ENCODE data around the gene WFDC12. TPM values are rescaled to one million over a fixed set of nuclear protein-coding genes. Genes with fewer than 3 reads are reported as not detected.

The WFDC12 gene
- total RNA-seq, 2 donors from 2014 or later: not detected

DNA sequence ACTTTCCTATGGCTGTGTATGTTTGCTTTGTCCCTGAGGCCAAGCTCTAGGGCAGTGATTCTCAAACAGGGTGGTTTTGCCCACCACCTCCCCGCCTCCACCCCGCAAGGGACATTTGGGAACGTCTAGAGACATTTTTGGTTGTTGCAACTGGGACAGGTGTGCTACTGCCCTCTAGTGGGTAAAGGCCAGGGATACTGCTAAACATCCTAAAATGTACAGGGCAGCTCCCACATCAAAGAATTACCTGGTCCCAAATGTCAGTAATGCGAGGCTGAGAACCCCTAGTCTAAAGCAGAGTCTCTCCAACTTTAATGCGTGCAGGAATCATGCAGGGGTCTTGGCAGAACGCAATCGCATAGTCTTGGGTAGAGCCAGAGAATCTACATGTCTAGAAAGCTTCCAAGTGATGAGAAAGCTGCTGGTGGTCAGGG lies 28.4 kb downstream of the WFDC12 start:
- H3K27me3 Mint-ChIP-seq (ENCODE audit: insufficient read depth): peaks cover 32% of the 10 kb centered on the region
- no peak overlapping the region for H3K9ac ChIP-seq (ENCODE audit: extremely low read depth, low read length, poor library complexity, severe bottlenecking)
- no peaks in the 10 kb centered on the region for H3K36me3 Mint-ChIP-seq (ENCODE audit: low read depth)
- no peak overlapping the region for H3K4me3 Mint-ChIP-seq
- DNase-seq: peak; percentile 89
- H3K27ac Mint-ChIP-seq: no peak overlapping the region
- peaks cover 11% of the 10 kb centered on the region for H3K27me3 ChIP-seq (ENCODE audit: control insufficient read depth, insufficient read depth, low read length, poor library complexity, severe bottlenecking)
- H3K36me3 ChIP-seq (ENCODE audit: control insufficient read depth, insufficient read depth, low read length): no peaks in the 10 kb centered on the region
- TF ChIP-seq, protein P1, sequence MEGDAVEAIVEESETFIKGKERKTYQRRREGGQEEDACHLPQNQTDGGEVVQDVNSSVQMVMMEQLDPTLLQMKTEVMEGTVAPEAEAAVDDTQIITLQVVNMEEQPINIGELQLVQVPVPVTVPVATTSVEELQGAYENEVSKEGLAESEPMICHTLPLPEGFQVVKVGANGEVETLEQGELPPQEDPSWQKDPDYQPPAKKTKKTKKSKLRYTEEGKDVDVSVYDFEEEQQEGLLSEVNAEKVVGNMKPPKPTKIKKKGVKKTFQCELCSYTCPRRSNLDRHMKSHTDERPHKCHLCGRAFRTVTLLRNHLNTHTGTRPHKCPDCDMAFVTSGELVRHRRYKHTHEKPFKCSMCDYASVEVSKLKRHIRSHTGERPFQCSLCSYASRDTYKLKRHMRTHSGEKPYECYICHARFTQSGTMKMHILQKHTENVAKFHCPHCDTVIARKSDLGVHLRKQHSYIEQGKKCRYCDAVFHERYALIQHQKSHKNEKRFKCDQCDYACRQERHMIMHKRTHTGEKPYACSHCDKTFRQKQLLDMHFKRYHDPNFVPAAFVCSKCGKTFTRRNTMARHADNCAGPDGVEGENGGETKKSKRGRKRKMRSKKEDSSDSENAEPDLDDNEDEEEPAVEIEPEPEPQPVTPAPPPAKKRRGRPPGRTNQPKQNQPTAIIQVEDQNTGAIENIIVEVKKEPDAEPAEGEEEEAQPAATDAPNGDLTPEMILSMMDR (conservative IDR thresholded peaks at IDR 0.05): peak; percentile 85
- peaks cover 5% of the 10 kb centered on the region for H3K9me3 Mint-ChIP-seq
- H3K27ac ChIP-seq (ENCODE audit: low read depth, low read length): no peak overlapping the region
- H3K4me1 Mint-ChIP-seq: peaks cover 5% of the 10 kb centered on the region
- WGBS, 2 experiments (ENCODE audit: insufficient coverage in 1 of 2, insufficient read length in 1 of 2): 18 to 30% methylated on average over 4 to 7 of the region's 7 CpGs
- no peaks in the 10 kb centered on the region for H3K9me3 ChIP-seq (ENCODE audit: control insufficient read depth, low read length)
- H3K4me3 ChIP-seq (ENCODE audit: low read length): no peak overlapping the region
- no peaks in the 10 kb centered on the region for H3K4me1 ChIP-seq (ENCODE audit: control insufficient read depth, insufficient read depth, low read length)

DNA sequence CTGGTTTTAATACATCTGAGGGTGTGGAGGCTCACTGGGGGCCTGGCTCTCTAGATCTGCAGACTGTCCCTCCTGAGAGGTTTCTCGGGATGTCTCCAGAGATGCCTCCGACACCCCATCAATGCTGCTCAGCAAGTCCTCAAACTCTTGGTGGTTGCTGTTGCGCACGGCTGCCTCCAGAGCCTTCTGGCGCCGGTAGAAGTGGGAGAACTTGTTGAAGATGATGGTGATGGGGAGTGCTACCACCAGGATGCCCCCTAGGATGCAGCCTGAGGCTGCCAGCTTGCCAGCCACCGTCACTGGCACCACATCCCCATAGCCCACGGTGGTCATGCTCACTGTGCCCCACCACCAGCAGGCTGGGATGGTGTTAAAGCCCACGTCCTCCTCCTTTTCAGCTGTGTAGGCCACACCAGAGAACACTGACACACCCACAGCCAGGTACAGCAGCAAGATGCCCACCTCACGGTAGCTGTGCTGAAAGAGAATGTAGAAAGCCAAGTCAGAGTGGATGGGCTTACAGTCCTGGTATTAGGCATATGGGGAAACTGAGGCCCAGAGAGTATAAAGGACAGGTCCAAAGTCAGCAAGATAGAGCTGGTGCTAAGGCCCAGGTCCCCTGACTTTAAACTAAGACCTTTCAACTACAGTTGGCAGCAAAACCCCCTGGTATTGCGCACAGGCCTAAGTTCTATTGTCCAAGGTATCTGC lies 29.2 kb downstream of the WFDC12 start:
- H3K9ac ChIP-seq (ENCODE audit: extremely low read depth, low read length, poor library complexity, severe bottlenecking): no peak overlapping the region
- Mint-ChIP-seq H3K4me3 (no peak overlapping the region), H3K4me1 (peaks cover 5% of the 10 kb centered on the region), H3K27ac (no peak overlapping the region), H3K36me3 (ENCODE audit: low read depth) (no peaks in the 10 kb centered on the region), H3K27me3 (ENCODE audit: insufficient read depth) (peaks cover 27% of the 10 kb centered on the region), H3K9me3 (peaks cover 5% of the 10 kb centered on the region)
- no peaks in the 10 kb centered on the region for H3K9me3 ChIP-seq (ENCODE audit: control insufficient read depth, low read length)
- peaks cover 3% of the 10 kb centered on the region for H3K27me3 ChIP-seq (ENCODE audit: control insufficient read depth, insufficient read depth, low read length, poor library complexity, severe bottlenecking)
- TF ChIP-seq, protein P1 (conservative IDR thresholded peaks at IDR 0.05): no peak
- H3K36me3 ChIP-seq (ENCODE audit: control insufficient read depth, insufficient read depth, low read length): no peaks in the 10 kb centered on the region
- no peak for DNase-seq
- no peak overlapping the region for H3K27ac ChIP-seq (ENCODE audit: low read depth, low read length)
- WGBS, 2 experiments (ENCODE audit: insufficient coverage in 1 of 2, insufficient read length in 1 of 2): 95 to 100% methylated on average over 2 to 11 of the region's 11 CpGs
- no peaks in the 10 kb centered on the region for H3K4me1 ChIP-seq (ENCODE audit: control insufficient read depth, insufficient read depth, low read length)
- no peak overlapping the region for H3K4me3 ChIP-seq (ENCODE audit: low read length)

DNA sequence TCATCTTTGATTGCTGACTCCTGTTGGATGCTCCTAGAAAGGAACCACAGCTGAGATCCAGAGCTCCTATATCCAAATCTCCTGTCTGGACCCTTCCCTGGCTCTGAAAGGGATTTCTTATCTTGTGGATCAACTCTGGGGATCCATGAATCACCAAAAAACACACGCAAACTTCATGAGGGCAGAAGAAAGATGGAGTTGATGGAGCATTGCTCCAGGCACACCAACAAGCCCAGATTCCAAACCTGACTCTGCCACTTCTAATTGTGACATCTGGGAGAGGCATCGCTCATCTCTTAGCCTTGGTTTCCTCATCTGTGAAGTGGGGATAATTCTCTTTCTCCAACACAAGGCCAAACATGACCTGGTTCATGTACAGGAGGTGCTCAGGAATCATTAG lies 30.1 kb downstream of the WFDC12 start:
- Mint-ChIP-seq H3K27me3 (ENCODE audit: insufficient read depth) (peaks cover 19% of the 10 kb centered on the region), H3K9me3 (peaks cover 5% of the 10 kb centered on the region), H3K4me3 (no peak overlapping the region), H3K4me1 (peaks cover 5% of the 10 kb centered on the region), H3K36me3 (ENCODE audit: low read depth) (no peaks in the 10 kb centered on the region), H3K27ac (no peak overlapping the region)
- DNase-seq: no peak
- no peaks in the 10 kb centered on the region for H3K9me3 ChIP-seq (ENCODE audit: control insufficient read depth, low read length)
- TF ChIP-seq, protein P1 (conservative IDR thresholded peaks at IDR 0.05): no peak
- no peak overlapping the region for H3K4me3 ChIP-seq (ENCODE audit: low read length)
- H3K4me1 ChIP-seq (ENCODE audit: control insufficient read depth, insufficient read depth, low read length): no peaks in the 10 kb centered on the region
- no peak overlapping the region for H3K27ac ChIP-seq (ENCODE audit: low read depth, low read length)
- H3K27me3 ChIP-seq (ENCODE audit: control insufficient read depth, insufficient read depth, low read length, poor library complexity, severe bottlenecking): no peaks in the 10 kb centered on the region
- H3K36me3 ChIP-seq (ENCODE audit: control insufficient read depth, insufficient read depth, low read length): no peaks in the 10 kb centered on the region
- no peak overlapping the region for H3K9ac ChIP-seq (ENCODE audit: extremely low read depth, low read length, poor library complexity, severe bottlenecking)
- WGBS, 2 experiments (ENCODE audit: insufficient coverage in 1 of 2, insufficient read length in 1 of 2): 94 to 100% methylated on average over 2 of the region's 2 CpGs
